ENCODE data around the gene SLC6A13. TPM values are rescaled to one million over a fixed set of nuclear protein-coding genes. Genes with fewer than 3 reads are reported as not detected.

SLC6A13 gene
- total and polyA plus RNA-seq, 2 of the 8 experiments (the other 6 are each of a cell fraction or from before 2014, with no cell fraction given) = 0.03 TPM; not detected in 1

DNA sequence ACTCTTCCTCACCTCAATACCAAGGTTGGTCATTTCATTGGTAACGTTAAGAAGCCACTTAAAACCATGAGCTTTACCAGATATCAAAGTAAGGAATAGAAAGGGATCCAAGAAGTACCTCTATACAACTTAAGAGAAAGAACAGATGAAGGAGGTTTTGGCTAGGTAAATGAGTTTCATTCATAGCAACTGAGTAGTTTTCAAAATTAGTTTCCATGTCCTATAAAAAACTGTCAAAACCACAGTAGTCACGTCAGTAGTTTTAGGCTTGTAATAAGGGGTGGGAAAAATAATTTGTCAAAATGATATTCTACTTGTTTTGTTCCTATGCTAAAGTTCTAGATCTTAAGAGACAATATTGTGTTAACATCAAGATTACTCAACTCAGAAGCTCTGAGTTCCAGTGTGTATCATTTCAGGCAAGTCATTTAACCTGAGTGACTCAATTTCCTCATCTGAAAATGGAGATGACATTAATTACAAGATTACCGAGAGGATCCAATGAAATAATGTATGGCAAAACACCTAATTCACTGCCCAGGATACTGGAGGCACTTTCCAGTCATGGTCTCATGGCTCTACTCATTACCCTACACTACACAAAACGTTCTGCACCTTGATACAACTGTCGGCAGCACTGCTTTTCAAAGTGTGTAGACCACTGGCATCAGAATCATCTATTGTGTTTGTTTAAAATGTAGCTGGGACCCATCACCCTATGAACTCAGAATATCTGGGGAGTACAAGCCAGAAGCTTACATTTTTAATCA is 24.1 kb upstream of the SLC6A13 start:
- no peaks in the 10 kb centered on the region for H3K23me2 ChIP-seq (ENCODE audit: low read depth, low read length)
- FAIRE-seq = no peak

More for the DNA sequence above, 24.1 kb upstream of the SLC6A13 start:
- Histone ChIP-seq H4K8ac (ENCODE audit: extremely low read depth, insufficient read depth, low read length) (no peak overlapping the region), H3K79me1 (ENCODE audit: low read depth, low read length) (no peaks in the 10 kb centered on the region), H2BK20ac (ENCODE audit: low read length) (no peak overlapping the region), H4K5ac (ENCODE audit: insufficient read length, low read depth, low read length) (no peak overlapping the region), H3K36me3 (ENCODE audit: control insufficient read depth in 2 of 4, insufficient read depth in 4 of 4, low read length in 3 of 4) (peaks cover 0 to 18% (median 9%) of the 10 kb centered on the region in 4 experiments; a peak in 7 of 8 replicates), H3K56ac (replicated peaks; ENCODE audit: insufficient read length, low read depth, low read length) (no peak overlapping the region), H3K23ac (ENCODE audit: insufficient read length) (no peak overlapping the region), H3K18ac (ENCODE audit: extremely low read depth, low read length) (no peak overlapping the region), H3K4me3 (ENCODE audit: extremely low read depth in 1 of 4, insufficient read depth in 2 of 4, low read depth in 3 of 4, low read length in 4 of 4) (no peak overlapping the region), H3K4me2 (ENCODE audit: insufficient read depth in 1 of 2, low read depth in 2 of 2, low read length in 2 of 2) (no peak overlapping the region), H4K20me1 (replicated peaks in 1 of 2; ENCODE audit: control insufficient read depth in 1 of 2, insufficient read depth in 2 of 2, low read length in 2 of 2) (no peaks in the 10 kb centered on the region), H3K4me1 (replicated peaks in 1 of 4; ENCODE audit: control insufficient read depth in 3 of 4, insufficient read depth in 4 of 4, low read length in 3 of 4) (no peaks in the 10 kb centered on the region), H2BK12ac (ENCODE audit: low read depth, low read length) (no peak overlapping the region), H2AFZ (ENCODE audit: low read length) (no peak overlapping the region), H2AK5ac (ENCODE audit: low read depth, low read length) (no peak overlapping the region), H3K14ac (ENCODE audit: insufficient read length) (no peak overlapping the region), H2BK5ac (ENCODE audit: low read depth, low read length) (no peak overlapping the region), H3K9me3 (ENCODE audit: insufficient read depth in 2 of 2, low read depth in 1 of 2, low read length in 1 of 2) (no peaks in the 10 kb centered on the region), H3K27me3 (replicated peaks in 1 of 4; ENCODE audit: control insufficient read depth in 3 of 4, extremely low read depth in 1 of 4, insufficient read depth in 3 of 4, low read length in 3 of 4) (no peaks in the 10 kb centered on the region), H3K27ac (ENCODE audit: low read depth, low read length) (no peak overlapping the region), H3K9ac (replicated peaks in 1 of 4; ENCODE audit: extremely low read depth in 1 of 4, low read depth in 3 of 4, low read length in 3 of 4) (no peak overlapping the region), H3K79me2 (ENCODE audit: control insufficient read depth in 1 of 2, insufficient read depth in 2 of 2, low read length in 2 of 2) (no peaks in the 10 kb centered on the region), H2BK120ac (replicated peaks; ENCODE audit: low read depth, low read length) (no peak overlapping the region), H3K4ac (replicated peaks; ENCODE audit: insufficient read length, low read depth, low read length) (no peak overlapping the region), H4K91ac (replicated peaks; ENCODE audit: insufficient read length, low read length) (no peak overlapping the region), H2BK15ac (ENCODE audit: low read length) (no peak overlapping the region)
- 88% methylated on average over 5 of the region's 5 CpGs; no CpG with 5 or more reads in 1 of the 2 experiments for WGBS, 2 experiments (ENCODE audit: extremely low coverage in 1 of 2, insufficient coverage in 1 of 2, insufficient read length in 1 of 2, insufficient replicate concordance in 2 of 2, low coverage in 1 of 2, low lambda C conversion rate in 2 of 2, missing lambda C conversion rate in 1 of 2)
- no peak for DNase-seq (ENCODE audit: low read depth in 1 of 2, low spot score in 2 of 2)
- ChIA-PET CTCF (ENCODE audit: partially characterized antibody) (no interaction called here), POLR2A (ENCODE audit: partially characterized antibody) (no interaction called here)
- TF ChIP-seq CBX5 (IDR thresholded peaks at IDR 0.05; ENCODE audit: low read depth, low read length) (no peak), SUZ12 (IDR thresholded peaks at IDR 0.05; ENCODE audit: low read length) (no peak), TCF12 (IDR thresholded peaks at IDR 0.05; ENCODE audit: low read depth, low read length) (no peak), JUN (IDR thresholded peaks at IDR 0.05; ENCODE audit: low read depth, low read length) (no peak), SAP30 (IDR thresholded peaks at IDR 0.05; ENCODE audit: insufficient read depth, insufficient replicate concordance, low read length) (no peak), TAF1 (IDR thresholded peaks at IDR 0.05; ENCODE audit: low read depth, low read length) (no peak), BRCA1 (IDR thresholded peaks at IDR 0.05; ENCODE audit: low read depth, low read length) (no peak), CTBP2 (IDR thresholded peaks at IDR 0.05; ENCODE audit: borderline replicate concordance, insufficient read depth, insufficient read length, low read length) (no peak), CREB1 (IDR thresholded peaks at IDR 0.05) (no peak), SP2 (IDR thresholded peaks at IDR 0.05; ENCODE audit: low read length) (no peak), POU5F1 (IDR thresholded peaks at IDR 0.05; ENCODE audit: low read depth, low read length) (no peak), TEAD4 (IDR thresholded peaks at IDR 0.05; ENCODE audit: low read depth, low read length) (no peak), ASH2L (IDR thresholded peaks at IDR 0.05; ENCODE audit: low read length) (no peak), CBX8 (IDR thresholded peaks at IDR 0.05; ENCODE audit: borderline replicate concordance, low read depth, low read length) (no peak), SP1 (IDR thresholded peaks at IDR 0.05; ENCODE audit: low read depth, low read length) (no peak)
